NCI-H2029 (cell line): ENCODE data around the gene EVA1C.
"Not testable (repeated sequence)": the region's sequence is repeated elsewhere in the genome, so short reads cannot be mapped to it uniquely, and the experiment has no call there.

Source experiments
- DNase-seq: peaks from one replicate; lab custom pipeline; 2025; lab: John Stamatoyannopoulos, UW

The EVA1C gene

GRCh38 chr21:32530809-32531208 is 118.3 kb downstream of the EVA1C start:
- not testable (repeated sequence) for DNase-seq

DNA sequence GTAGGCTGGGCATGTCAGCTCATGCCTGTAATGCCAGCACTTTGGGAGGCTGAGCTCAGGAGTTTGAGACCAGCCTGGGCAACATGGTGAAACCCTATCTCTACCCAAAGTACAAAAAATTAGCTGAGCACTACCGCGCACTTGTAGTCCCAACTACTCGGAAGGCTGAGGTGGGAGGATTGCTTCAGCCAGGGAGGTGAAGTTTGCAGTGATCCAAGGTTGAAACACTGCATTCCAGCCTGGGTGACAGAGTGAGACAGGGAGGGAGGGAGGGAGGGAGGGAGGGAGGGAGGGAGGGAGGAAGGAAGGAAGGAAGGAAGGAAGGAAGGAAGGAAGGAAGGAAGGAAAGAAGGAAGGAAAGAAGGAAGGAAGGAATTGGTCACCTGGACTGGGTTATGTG is 119.1 kb downstream of the EVA1C start:
- DNase-seq: not testable (repeated sequence)

DNA sequence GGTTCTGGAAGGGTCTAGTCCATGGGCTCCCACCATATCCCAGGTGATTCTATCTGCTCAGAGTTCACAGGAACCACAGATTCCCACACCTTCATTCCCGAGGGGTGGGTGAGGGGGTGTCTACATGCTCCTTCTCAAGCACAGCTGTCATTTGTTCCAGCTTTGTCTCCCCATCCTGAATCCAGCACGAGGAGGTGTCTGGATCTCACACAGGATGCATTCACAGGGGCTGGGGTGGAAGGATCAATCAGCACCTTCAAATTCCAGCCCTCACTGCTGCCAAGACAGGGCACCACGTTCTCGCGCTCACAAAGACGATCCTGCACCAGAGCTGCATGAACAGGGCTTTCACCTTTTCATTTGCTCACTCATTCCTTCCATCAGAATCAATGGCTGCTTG is 120.1 kb downstream of the EVA1C start:
- DNase-seq: no peak

GRCh38 chr21:32533053-32533452 is 120.5 kb downstream of the EVA1C start:
- no peak for DNase-seq

- DNase-seq: no peak
Measured at GRCh38 chr21:32533611-32534010, 121.1 kb downstream of the EVA1C start.

DNA sequence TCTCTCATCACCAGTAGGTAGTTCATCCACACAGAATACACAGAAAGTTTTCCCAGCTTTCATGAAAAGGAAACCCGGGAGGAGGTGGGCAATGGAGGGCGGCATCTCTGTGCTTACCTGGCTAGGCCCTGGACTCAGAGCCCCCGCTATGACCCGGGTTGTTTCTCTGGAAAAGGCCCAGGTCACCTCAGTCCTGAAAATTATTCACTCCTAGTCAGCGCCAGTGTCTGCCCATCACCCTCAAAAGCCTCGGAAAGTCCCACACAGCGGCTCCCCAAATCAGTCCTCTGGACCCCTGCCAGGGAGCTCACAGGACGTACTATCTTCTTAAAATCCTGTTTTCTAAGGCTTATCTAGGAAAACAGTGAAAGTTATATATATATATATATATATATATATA is 121.6 kb downstream of the EVA1C start:
- no peak for DNase-seq

DNA sequence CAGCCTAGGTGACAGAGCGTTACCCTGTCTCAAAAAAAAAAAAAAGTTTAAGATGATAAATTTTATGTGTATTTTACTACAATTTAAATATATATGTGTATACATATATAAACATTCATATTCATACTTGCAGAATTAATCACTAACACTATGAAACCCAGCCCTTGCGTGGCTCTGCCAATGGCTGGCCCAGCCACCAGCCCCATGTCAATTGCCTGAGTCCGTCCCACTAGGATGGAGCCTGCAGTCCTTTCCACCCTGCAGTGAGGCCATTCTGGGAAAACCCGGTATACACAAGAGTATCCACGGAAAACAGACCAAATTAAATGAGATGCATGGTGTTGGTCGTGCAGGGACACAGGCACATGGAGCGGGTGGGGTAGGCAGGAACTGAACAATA is 123.1 kb downstream of the EVA1C start:
- DNase-seq: no peak

GRCh38 chr21:32537569-32537881 is 125.0 kb downstream of the EVA1C start:
- DNase-seq: peak; percentile 46

GRCh38 chr21:32538147-32538792 is 125.8 kb downstream of the EVA1C start:
- DNase-seq: no peak

- DNase-seq: no peak
Measured at GRCh38 chr21:32539378-32539777, 126.9 kb downstream of the EVA1C start.

GRCh38 chr21:32543056-32543455 is 130.6 kb downstream of the EVA1C start:
- DNase-seq: not testable (repeated sequence)

GRCh38 chr21:32543975-32544374 is 131.5 kb downstream of the EVA1C start:
- no peak for DNase-seq

DNA sequence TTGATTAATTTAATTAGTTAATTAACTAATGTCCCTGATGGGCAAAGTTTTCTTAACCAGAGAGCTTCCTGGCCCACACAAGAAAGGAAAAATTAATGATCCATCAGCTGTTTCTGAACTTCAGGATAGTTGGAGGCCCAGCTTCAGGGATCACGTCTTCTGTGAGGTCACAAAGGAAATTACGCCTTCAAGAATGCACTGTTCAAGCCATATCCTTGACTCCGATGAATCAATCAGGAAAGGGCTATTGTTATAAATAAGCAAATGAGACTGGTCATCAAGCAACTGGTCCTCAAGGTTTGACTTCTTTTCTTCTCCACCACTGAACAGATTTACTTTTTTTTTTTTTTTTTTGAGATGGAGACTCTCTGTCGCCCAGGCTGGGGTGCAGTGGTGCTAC is 132.2 kb downstream of the EVA1C start:
- DNase-seq: no peak

GRCh38 chr21:32545948-32546441 is 133.5 kb downstream of the EVA1C start:
- no peak for DNase-seq

DNA sequence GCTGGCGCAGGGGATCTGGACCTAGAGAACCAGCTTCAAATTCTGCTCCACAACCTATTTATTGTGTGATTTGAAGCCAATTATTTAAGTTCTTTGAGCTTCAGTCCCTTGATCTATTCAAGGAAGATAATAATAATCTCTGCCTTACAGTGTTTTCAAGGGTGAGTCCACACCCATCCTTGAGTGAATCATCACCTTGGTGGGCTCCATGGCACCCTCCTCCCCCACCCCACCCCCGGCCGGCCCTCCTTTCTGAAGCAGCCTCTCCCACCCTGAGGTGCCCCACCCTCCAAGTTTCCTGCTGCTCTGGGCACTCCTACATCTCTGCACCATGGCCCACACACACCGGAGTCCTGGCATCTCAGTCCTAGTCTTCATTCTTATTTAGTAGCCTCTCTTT is 134.5 kb downstream of the EVA1C start:
- DNase-seq: no peak

DNA sequence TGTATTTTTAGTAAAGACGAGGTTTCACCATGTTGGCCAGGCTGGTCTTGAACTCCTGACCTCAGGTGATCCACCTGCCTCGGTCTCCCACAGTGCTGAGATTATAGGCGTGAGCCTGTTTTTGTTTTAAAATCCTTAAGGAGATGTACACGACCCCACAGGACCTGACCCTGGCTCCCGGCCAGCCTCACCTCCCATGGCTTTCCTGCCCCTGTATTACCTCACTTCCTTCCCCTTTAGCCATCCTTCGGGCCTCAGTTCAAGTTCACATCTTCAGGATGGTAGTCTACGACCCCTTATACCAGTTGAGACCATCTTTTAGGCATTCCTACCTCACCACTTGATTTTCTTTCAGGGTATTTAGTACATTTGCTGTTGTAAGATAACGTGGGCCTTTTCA is 136.5 kb downstream of the EVA1C start:
- no peak for DNase-seq

- DNase-seq: no peak
Measured at GRCh38 chr21:32549440-32549839, 136.9 kb downstream of the EVA1C start.

GRCh38 chr21:32549886-32550285 is 137.4 kb downstream of the EVA1C start:
- no peak for DNase-seq

GRCh38 chr21:32554832-32555638 is 142.5 kb downstream of the EVA1C start:
- DNase-seq: no peak

DNA sequence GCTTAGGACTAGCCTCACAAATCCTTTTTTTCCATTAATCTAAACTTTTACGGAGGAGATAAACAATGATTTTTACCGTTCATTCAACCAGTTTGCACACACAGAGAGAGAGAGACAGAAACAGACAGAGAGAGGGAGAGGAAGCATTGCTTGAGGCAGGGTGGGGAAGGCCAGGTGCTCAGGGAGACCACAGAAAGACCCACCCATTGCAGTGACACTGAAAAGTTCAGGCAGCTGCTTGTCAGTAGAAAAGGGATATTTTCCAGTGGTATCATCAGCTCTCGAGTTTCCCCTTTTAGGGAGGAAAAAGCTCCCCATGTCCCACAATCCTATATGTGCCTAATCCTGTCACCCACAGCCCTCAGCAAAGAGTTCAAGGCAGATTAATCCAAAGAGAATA is 145.6 kb downstream of the EVA1C start:
- no peak for DNase-seq

DNA sequence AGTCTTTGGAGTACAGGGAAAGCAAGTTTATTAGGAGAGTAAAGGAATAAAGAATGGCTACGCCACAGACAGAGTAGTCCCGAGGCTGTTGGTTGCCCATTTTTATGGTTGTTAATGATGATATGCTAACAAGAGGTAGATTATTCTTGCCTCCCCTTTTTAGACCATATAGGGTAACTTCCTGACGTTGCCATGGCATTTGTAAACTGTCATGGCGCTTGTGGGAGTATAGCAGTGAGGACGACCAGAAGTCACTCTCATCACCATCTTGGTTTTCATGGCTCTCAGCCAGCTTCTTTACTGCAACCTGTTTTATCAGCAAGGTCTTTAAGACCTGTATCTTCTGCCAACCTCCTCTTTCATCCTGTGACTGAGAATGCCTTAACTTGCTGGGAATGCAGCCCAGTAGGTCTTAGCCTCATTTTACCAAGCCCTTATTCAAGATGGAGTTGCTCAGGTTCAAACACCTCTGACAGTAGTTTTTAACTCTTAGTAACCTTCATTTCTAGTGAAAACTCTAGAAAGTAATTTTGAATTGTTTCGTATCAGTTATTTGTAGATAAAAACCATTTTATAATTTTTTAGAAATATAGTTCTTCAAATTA is 146.6 kb downstream of the EVA1C start:
- no peak for DNase-seq

- DNase-seq: no peak
Measured at GRCh38 chr21:32560896-32561295, 148.4 kb downstream of the EVA1C start.

- DNase-seq: not testable (repeated sequence)
Measured at GRCh38 chr21:32561476-32561875, 149.0 kb downstream of the EVA1C start.
